Dermis microvascular lymphatic vessel endothelial cell (primary cell): ENCODE measurements around the gene BAIAP2L1. TPM values are rescaled to one million over a fixed set of nuclear protein-coding genes. Genes with fewer than 3 reads are reported as not detected.

Source experiments
- DNase-seq, 2 donors: peaks; one replicate each; pipeline versions ENCODE4 v3.0.0 to v3.0.0-alpha.2; 2010; ENCODE audit warnings: low read depth in 2 of 2
- total RNA-seq: library from RNA; depleted of rRNA; stranded (reverse); fragments of >200 nt; gene quantifications from 2 replicates; pipeline ENCODE4 v1.2.1, GENCODE V29; 2014

BAIAP2L1 gene
- total RNA-seq, 1 donor from 2014 or later: 0.26 TPM

DNA sequence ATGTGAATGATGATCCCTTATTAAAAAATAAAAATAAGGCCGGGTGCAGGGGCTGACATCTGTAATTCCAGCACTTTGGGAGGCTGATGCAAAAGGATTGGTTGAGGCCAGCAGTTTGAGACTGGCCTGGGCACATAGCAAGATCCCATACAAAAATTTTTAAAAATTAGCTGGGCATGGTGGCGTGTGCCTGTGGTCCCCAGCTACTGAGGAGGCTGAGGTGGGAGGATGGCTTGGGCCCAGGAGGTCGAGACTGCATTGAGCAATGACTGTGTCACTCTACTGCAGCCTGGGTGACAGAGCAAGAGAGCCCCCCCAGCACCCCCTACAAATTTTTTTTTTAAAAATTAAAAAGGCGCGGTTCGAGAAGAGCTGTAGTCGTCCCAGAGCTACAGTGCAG is 120.6 kb downstream of the BAIAP2L1 start:
- no peak for DNase-seq

GRCh38 chr7:98278936-98279335 is 122.0 kb downstream of the BAIAP2L1 start:
- DNase-seq: no peak

- DNase-seq: no peak
Observed at GRCh38 chr7:98278408-98278807, 122.5 kb downstream of the BAIAP2L1 start.

DNA sequence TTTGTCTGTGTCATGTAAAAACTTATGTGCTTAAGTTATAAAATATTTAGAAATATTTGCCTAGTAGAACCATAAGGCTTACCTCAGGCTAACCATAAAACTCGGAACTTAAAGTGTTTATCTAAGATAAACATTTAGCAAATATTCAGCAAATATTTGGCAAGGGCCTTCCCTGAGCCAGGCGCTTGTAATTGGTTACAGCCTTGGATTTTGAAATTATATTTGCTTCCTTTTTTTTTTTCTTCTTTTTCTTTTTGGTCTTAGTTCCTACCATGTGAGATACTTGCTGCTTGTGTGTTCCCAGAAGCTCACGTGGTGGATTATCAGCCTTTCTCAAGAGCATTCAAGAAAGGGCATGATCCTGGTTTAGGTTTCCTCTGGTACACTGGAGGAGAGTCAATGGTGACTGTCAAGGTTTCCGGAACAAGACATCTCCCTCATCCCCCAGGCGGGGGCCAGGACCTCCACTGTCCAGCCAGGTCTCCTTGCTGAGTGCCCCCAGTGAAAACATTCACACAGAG is 124.6 kb downstream of the BAIAP2L1 start:
- no peak for DNase-seq

GRCh38 chr7:98267303-98267702 is 133.6 kb downstream of the BAIAP2L1 start:
- no peak for DNase-seq

DNA sequence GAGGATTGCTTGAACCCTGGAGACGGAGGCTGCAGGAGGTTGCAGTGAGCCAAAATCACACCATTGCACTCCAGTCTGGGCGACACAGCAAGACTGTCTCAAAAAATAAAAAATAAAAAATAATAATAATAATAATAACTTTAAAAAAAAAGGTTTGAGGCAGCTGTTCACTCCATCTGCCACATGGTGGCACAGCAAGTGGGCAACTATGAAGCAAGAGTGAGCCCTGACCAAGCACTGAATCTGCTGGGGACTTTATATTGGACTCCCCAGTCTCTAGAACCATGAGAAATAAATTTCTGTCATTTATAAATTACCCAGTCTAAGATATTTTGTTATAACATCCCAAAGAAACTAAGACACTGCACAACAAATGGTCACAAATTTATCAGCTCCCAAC is 134.1 kb downstream of the BAIAP2L1 start:
- peak in 1 of 2 donors; percentile 43 for DNase-seq

DNA sequence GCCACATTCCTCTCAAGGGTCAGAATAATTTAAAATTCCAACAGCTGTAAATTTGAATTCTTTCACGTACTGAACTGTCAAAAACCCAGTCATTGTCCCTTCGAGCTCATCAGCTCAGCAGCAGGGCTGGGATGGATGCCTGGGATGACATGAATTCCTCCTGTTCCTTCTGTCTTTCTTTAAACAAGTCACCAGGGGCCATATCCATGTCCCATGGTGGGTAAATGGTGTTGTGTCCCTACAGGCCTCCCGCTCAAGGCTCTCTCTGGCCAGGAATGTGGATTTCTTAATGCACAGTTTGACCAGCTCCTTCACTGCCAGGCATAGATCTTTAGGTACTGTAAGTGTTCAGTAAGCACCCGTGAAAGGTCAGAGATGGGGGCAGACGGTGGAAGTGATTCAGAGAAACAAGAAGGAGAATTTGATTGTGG is 135.0 kb downstream of the BAIAP2L1 start:
- peak in 1 of 2 donors; percentile 52 for DNase-seq

GRCh38 chr7:98257701-98258100 is 143.2 kb downstream of the BAIAP2L1 start:
- DNase-seq: no peak

DNA sequence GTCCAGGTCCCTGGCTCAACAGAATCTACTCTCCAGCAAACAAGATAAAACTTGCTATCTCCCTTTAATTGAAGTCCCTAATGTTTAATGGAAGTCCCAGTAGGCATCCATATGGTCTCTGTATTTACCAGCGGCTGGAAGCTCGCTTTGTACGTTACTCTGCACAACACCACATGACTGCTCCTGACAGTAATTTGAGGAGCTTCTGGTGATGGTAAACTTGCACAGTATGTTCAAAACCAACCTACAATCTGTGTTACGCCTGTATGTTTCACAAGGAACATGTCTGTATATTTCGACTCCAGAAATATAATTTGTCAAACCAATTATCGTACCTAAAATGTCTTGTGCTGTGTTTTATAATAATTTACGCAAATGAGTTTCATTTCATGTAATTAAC is 144.5 kb downstream of the BAIAP2L1 start:
- DNase-seq: no peak

DNA sequence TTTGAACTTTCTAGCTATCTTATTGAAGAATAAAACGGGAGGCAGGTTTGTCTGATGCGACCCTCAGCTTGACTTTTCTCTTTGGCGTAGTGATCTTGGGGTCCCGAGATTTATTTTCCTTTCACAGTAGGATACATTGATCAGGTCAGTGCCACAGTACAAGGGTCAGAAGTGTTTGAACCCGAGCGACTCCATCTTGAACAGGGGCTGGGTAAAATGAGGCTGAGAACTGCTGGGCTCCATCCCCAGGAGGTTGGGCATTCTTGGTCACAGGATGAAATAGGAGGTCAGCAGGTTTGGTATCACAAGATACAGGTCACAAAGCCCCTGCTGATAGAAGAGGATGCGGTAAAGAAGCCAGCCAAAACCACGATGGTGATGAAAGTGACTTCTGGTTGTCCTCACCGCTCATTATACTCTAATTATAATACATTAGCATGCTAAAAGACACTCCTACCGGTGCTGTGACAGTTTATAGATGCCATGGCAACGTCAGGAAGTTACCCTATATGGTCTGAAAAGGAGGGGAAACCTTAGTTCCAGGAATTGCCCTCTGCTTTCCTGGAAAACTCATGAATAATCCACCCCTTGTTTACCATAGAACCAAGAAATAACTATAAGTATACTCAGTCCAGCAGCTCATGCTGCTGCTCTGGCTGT is 145.8 kb downstream of the BAIAP2L1 start:
- no peak for DNase-seq

DNA sequence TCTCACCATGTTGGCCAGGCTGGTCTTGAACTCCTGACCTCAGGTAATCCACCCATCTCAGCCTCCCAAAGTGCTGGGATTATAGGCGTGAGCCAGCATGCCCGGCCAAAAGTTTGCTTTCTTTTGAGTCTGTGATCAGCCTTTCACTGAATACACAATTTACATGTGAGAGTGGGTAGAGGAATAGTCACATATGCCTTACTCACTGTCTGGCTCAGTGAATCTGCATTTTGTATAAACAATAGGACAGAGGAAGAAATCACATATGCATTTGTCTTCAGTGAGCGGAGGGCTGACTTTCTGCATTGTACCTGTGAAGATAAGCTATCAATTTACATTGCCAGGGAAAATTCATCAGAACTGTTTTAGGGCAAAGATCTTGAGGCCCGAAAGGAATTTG is 146.4 kb downstream of the BAIAP2L1 start:
- DNase-seq: no peak

GRCh38 chr7:98252425-98253054 is 148.3 kb downstream of the BAIAP2L1 start:
- DNase-seq: no peak

GRCh38 chr7:98251601-98252424 is 149.1 kb downstream of the BAIAP2L1 start, which contains the start of gene TECPR1:
TECPR1 (minus strand) TSS chr7:98252232; CDS start chr7:98246146, 6,086 bp downstream.
- peak; percentile 73 to 92 for DNase-seq

- DNase-seq: no peak
Observed at GRCh38 chr7:98251231-98251600, 149.7 kb downstream of the BAIAP2L1 start.

DNA sequence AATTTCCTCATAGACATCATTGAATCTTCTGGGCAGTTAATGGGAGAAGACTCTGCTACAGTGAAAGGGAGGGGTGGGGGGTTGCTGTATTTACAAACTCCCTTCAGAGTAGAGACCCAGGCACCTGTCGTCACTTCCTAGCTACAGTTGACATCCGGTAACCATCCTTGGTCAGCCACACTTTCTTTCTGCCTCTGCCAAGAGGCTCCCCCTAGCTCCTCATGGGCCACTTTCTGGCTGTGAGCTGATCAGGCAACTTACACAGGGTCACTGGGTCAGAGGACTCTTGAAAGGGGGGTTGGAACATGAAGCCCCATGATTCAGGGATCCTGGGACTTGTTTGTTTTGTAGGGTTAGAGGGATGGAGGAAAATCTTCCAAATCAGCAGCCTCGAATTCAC is 150.1 kb downstream of the BAIAP2L1 start:
- DNase-seq: peak in 1 of 2 donors; percentile 41

GRCh38 chr7:98249106-98249505 is 151.8 kb downstream of the BAIAP2L1 start:
- DNase-seq: peak in 1 of 2 donors; percentile 63

DNA sequence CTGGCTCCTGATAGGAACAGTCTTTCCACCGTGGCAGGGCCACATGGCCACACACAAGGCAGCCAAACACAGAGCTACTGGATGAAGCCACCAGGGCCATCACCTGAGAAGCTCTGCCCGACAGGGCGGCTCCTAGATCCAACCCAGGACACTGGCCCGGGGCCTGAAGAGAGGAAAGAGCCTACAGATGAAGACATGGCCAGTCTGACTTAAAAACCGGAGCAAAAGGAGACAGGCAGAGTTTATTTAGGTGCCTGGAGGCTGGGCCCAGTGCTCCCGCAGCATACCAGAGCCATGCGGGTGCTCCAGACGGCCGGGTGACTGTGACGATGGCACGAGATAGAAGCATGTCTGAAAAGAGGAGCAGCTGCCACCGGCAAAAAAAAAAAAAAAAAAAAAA is 152.7 kb downstream of the BAIAP2L1 start:
- DNase-seq: no peak

DNA sequence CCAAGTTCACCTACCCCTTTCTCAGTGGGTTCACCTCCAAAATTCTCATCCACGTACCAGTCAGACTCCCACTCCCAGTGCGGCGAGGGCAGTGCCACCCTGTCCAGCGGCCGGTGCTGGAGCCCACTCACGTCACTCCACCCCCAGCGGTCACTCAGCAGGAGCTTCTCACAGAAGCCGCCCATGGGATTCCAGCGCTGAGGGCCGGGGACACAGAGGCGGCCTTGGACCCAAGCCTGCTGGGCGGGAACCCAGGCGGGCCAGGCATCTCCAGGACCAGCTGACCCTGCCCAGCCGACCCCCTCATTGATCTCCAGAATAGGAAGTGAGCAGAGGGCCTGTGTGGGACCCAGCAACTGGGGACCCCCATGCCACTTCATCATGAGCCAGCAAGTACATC is 156.0 kb downstream of the BAIAP2L1 start:
- no peak for DNase-seq

DNA sequence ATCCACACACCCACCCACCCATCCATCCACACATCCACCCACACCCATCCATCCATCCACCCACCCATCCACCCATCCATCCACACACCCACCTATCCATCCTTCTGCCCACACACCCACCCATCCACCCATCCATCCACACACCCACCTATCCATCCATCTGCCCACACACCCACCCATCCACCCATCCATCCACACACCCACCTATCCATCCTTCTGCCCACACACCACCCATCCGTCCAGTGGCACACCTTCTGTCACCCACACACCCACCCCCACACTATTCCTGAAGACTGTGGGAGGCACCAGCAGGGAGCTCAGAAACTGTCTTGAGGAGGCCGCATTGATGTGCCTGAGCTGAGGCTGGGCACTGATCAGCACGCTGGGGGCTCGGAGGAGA is 158.0 kb downstream of the BAIAP2L1 start:
- DNase-seq: no peak

DNA sequence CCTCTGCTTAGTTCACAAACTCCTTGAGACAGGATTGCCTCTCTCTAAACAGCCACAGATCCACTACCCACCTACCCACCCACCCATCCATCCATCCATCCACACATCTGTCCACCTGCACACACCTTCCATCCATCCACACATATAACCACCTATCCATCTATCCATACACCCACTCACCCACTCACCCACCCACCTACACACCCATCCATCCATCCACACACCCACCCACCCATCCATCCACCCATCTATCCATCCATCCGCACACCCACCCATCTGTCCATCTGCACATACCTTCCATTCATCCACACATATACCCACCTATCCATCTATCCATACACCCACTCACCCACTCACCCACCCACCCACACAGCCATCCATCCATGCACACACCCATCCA is 158.5 kb downstream of the BAIAP2L1 start:
- no peak for DNase-seq

DNA sequence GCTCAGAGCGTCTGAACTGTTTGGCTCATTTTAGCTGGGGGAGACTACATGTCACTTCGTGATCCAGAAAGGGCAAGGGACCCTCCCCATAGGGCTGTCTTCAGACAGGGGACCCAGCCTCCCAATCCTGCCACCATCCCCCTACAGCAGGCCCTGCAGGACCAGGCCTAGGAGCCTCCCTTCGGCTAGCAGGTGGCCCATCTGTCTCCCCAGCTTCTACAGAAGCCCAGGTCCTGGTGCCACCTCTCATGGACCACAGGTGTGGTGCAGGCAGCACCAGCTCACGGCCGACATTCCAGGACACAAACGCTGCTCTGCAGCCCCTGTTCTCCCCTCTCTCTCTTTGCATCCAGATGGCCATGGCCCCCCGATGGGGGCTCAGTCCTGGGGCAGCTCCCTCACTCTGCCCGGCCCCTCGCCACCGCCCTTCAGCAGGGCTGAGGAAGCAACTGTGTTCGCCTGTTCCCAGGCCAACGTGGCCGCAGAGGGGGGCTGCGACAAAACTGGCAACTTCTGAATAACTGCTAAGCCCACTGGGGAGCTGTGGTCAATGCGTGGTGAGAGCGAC is 159.1 kb downstream of the BAIAP2L1 start:
- no peak for DNase-seq
